RWPE2 (cell line): Measurements from ENCODE around the gene ADGRD2.

Source experiments
- ATAC-seq: fragments of 200-7000 bp; cut with Tn5 transposase; 3 replicates; pipeline ENCODE4 v1.9.1; 2021; ENCODE audit warnings: low read depth
- DNase-seq: peaks from one replicate; pipeline ENCODE4 v3.0.0-alpha.2; 2020; ENCODE audit warnings: low spot score
- H3K27ac ChIP-seq: fragments of 450-650 bp; 2 replicates; pipeline ENCODE4 v1.5.1; 2017; ENCODE audit warnings: mild to moderate bottlenecking; ENCODE audit not compliant: poor library complexity, severe bottlenecking
- H3K27me3 ChIP-seq: fragments of 250-450 bp; sonication (Bioruptor Pico); 2 replicates; pipeline ENCODE4 v1.5.1; 2021; ENCODE audit warnings: mild to moderate bottlenecking, moderate library complexity; ENCODE audit not compliant: insufficient read depth, poor library complexity, severe bottlenecking
- H3K36me3 ChIP-seq: fragments of 250-450 bp; sonication (Bioruptor Pico); 2 replicates; pipeline ENCODE4 v1.5.1; 2020; ENCODE audit warnings: low read depth, mild to moderate bottlenecking, moderate library complexity
- H3K4me1 ChIP-seq: fragments of 250-450 bp; sonication (Bioruptor Pico); 2 replicates; pipeline ENCODE4 v1.5.1; 2021; ENCODE audit warnings: mild to moderate bottlenecking, moderate library complexity; ENCODE audit not compliant: insufficient read depth, poor library complexity, severe bottlenecking
- H3K4me3 ChIP-seq: fragments of 250-450 bp; sonication (Bioruptor Pico); 2 replicates; pipeline ENCODE4 v1.5.1; 2021; ENCODE audit warnings: mild to moderate bottlenecking, moderate library complexity; ENCODE audit not compliant: severe bottlenecking
- H3K9me3 ChIP-seq: fragments of 250-450 bp; sonication (Bioruptor Pico); 2 replicates; pipeline ENCODE4 v1.5.1; 2021; ENCODE audit warnings: mild to moderate bottlenecking, moderate library complexity; ENCODE audit not compliant: severe bottlenecking
- TF ChIP-seq, protein P1 (sequence below): fragments of 450-650 bp; IDR thresholded peaks from one replicate; pipeline ENCODE4 v1.5.1; 2017; ENCODE audit warnings: mild to moderate bottlenecking, moderate library complexity; ENCODE audit not compliant: poor library complexity, severe bottlenecking

ADGRD2 gene

GRCh38 chr9:124505006-124505900 is 55.0 kb downstream of the ADGRD2 start:
- no peak for ATAC-seq
- H3K4me3 ChIP-seq, result no peak overlapping the region
- no peaks in the 10 kb centered on the region for H3K36me3 ChIP-seq
- H3K9me3 ChIP-seq, result no peaks in the 10 kb centered on the region
- H3K27me3 ChIP-seq, result peaks cover 43% of the 10 kb centered on the region
- TF ChIP-seq, protein P1, sequence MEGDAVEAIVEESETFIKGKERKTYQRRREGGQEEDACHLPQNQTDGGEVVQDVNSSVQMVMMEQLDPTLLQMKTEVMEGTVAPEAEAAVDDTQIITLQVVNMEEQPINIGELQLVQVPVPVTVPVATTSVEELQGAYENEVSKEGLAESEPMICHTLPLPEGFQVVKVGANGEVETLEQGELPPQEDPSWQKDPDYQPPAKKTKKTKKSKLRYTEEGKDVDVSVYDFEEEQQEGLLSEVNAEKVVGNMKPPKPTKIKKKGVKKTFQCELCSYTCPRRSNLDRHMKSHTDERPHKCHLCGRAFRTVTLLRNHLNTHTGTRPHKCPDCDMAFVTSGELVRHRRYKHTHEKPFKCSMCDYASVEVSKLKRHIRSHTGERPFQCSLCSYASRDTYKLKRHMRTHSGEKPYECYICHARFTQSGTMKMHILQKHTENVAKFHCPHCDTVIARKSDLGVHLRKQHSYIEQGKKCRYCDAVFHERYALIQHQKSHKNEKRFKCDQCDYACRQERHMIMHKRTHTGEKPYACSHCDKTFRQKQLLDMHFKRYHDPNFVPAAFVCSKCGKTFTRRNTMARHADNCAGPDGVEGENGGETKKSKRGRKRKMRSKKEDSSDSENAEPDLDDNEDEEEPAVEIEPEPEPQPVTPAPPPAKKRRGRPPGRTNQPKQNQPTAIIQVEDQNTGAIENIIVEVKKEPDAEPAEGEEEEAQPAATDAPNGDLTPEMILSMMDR, result no peak
- no peak for DNase-seq
- H3K4me1 ChIP-seq, result no peaks in the 10 kb centered on the region
- no peak overlapping the region for H3K27ac ChIP-seq

- Histone ChIP-seq H3K36me3 (no peaks in the 10 kb centered on the region), H3K4me1 (no peaks in the 10 kb centered on the region), H3K27ac (no peak overlapping the region), H3K9me3 (no peaks in the 10 kb centered on the region), H3K27me3 (peaks cover 43% of the 10 kb centered on the region), H3K4me3 (no peak overlapping the region)
- TF ChIP-seq, protein P1, result no peak
- ATAC-seq (no peak), DNase-seq (no peak)
Observed at GRCh38 chr9:124505901-124506346, 55.7 kb downstream of the ADGRD2 start.

- no peak for ATAC-seq
- H3K4me3 ChIP-seq, result no peak overlapping the region
- H3K4me1 ChIP-seq, result no peaks in the 10 kb centered on the region
- peaks cover 43% of the 10 kb centered on the region for H3K27me3 ChIP-seq
- TF ChIP-seq, protein P1, result no peak
- DNase-seq, result no peak
- no peaks in the 10 kb centered on the region for H3K36me3 ChIP-seq
- H3K9me3 ChIP-seq, result no peaks in the 10 kb centered on the region
- no peak overlapping the region for H3K27ac ChIP-seq
Observed at GRCh38 chr9:124506433-124506832, 56.2 kb downstream of the ADGRD2 start.

GRCh38 chr9:124506931-124507879 is 57.0 kb downstream of the ADGRD2 start, which contains the start of gene NR5A1:
Gene NR5A1 (minus strand): TSS chr9:124507399. CDS start chr9:124503395, 4,004 bp downstream.
- ATAC-seq (no peak), DNase-seq (peak; percentile 52)
- Histone ChIP-seq H3K9me3 (no peaks in the 10 kb centered on the region), H3K4me3 (no peak within 1 kb of the TSS), H3K36me3 (no peaks in the 10 kb centered on the region), H3K27ac (no peak within 1 kb of the TSS), H3K4me1 (no peaks in the 10 kb centered on the region), H3K27me3 (peaks cover 35% of the 10 kb centered on the region)
- TF ChIP-seq, protein P1, result no peak
